HG02840 (cell line): ENCODE data around the gene COL9A3.

Experiments used
- ATAC-seq: cut with Tn5 transposase; IDR thresholded peaks from one replicate; pipeline ENCODE4 v1.9.1; 2021; ENCODE audit warnings: mild to moderate bottlenecking, moderate library complexity, moderate number of reproducible peaks; ENCODE audit not compliant: unreplicated experiment, low FRiP score

COL9A3 gene

GRCh38 chr20:62822239-62822787, 5.5 kb downstream of the COL9A3 start:
- no peak for ATAC-seq

- no peak for ATAC-seq
These were observed 6.2 kb downstream of the COL9A3 start for GRCh38 chr20:62822788-62823651.

GRCh38 chr20:62823688-62824475, 7.0 kb downstream of the COL9A3 start:
- ATAC-seq, result no peak

GRCh38 chr20:62824476-62825332, 7.9 kb downstream of the COL9A3 start:
- no peak for ATAC-seq

GRCh38 chr20:62825333-62825985, 8.6 kb downstream of the COL9A3 start:
- ATAC-seq, result no peak

- no peak for ATAC-seq
These were observed 9.3 kb downstream of the COL9A3 start for GRCh38 chr20:62825986-62826645.

GRCh38 chr20:62826646-62827310, 9.9 kb downstream of the COL9A3 start:
- ATAC-seq, result no peak

- ATAC-seq, result no peak
These were observed 10.6 kb downstream of the COL9A3 start for GRCh38 chr20:62827311-62828038.

- ATAC-seq, result no peak
These were observed 11.2 kb downstream of the COL9A3 start for GRCh38 chr20:62828051-62828450.

- no peak for ATAC-seq
These were observed 11.8 kb downstream of the COL9A3 start for GRCh38 chr20:62828511-62829230.

- no peak for ATAC-seq
These were observed 12.7 kb downstream of the COL9A3 start for GRCh38 chr20:62829231-62830230.

- ATAC-seq, result no peak
These were observed 13.4 kb downstream of the COL9A3 start for GRCh38 chr20:62830251-62830650.

- no peak for ATAC-seq
These were observed 14.0 kb downstream of the COL9A3 start for GRCh38 chr20:62830821-62831220.

- ATAC-seq, result no peak
These were observed 14.5 kb downstream of the COL9A3 start for GRCh38 chr20:62831361-62831788.

- no peak for ATAC-seq
These were observed 15.0 kb downstream of the COL9A3 start for GRCh38 chr20:62831854-62832211.

- ATAC-seq, result no peak
These were observed 15.5 kb downstream of the COL9A3 start for GRCh38 chr20:62832212-62832922.
